Coronary artery (tissue), 2 donors: ENCODE results near the gene CLIC3.
A peak's percentile ranks its signal among the peaks of the same experiment; 100 is the strongest.

Experiments
- DNase-seq: peaks from one replicate; pipeline ENCODE4 v3.0.0-alpha.2; 2017; ENCODE audit warnings: low spot score
- H3K27ac ChIP-seq, 2 donors: fragments of 200-600 bp; sonication (generic); one replicate each; pipeline ENCODE4 v1.5.1; 2016 to 2019
- H3K4me3 ChIP-seq: fragments of 200-600 bp; sonication (generic); 2 replicates; pipeline ENCODE4 v1.5.1; 2016; ENCODE audit warnings: mild to moderate bottlenecking, moderate library complexity
- TF ChIP-seq, protein P1 (sequence below): fragments of 200-600 bp; sonication (generic); IDR thresholded peaks from one replicate; pipeline ENCODE4 v1.5.1; 2019; ENCODE audit warnings: antibody characterized with exemption

Gene CLIC3

DNA sequence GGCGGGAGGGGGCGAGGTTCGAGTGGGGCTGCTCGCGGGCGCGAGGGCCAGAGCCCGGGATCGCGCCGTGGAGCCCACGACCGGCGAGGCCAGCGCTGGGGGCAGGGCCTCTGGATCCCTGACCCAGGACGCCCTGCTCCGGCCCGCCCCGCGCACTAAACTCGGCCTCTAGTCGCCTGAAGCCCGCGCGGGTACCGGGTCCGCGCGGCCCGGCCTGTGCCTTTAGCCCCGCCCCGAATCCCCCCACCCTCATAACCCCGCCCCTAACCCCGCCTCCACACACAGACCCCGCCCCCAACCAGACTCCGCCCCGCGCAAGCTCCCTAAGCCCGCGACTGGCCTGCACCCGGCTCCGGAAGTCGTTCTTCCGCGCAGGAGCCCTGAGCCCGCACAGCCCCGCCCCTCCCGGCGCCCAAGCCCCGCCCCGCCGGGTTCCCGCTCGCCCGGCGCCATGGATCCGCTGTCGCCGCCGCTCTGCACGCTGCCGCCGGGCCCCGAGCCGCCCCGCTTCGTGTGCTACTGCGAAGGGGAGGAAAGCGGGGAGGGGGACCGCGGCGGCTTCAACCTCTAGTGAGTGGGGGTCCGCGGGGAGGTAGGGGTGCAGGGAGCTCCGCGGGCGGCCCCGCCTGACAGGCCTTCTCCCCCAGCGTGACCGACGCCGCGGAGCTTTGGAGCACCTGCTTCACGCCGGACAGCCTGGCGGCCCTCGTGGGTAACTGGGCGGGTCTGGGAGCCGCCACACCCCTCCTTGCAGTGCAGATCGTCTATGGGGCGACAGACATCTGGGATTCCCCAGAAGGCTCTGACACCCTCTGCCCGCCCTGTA is 4.2 kb downstream of the CLIC3 start, which contains the start of gene PAXX:
TSS of gene PAXX (plus strand) at position 430 of the 826 bp plus-strand sequence. CDS start at position 452, 22 bp downstream.
- TF ChIP-seq, protein P1, sequence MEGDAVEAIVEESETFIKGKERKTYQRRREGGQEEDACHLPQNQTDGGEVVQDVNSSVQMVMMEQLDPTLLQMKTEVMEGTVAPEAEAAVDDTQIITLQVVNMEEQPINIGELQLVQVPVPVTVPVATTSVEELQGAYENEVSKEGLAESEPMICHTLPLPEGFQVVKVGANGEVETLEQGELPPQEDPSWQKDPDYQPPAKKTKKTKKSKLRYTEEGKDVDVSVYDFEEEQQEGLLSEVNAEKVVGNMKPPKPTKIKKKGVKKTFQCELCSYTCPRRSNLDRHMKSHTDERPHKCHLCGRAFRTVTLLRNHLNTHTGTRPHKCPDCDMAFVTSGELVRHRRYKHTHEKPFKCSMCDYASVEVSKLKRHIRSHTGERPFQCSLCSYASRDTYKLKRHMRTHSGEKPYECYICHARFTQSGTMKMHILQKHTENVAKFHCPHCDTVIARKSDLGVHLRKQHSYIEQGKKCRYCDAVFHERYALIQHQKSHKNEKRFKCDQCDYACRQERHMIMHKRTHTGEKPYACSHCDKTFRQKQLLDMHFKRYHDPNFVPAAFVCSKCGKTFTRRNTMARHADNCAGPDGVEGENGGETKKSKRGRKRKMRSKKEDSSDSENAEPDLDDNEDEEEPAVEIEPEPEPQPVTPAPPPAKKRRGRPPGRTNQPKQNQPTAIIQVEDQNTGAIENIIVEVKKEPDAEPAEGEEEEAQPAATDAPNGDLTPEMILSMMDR = no peak
- peak; percentile 87 for DNase-seq
- Histone ChIP-seq H3K27ac (peak within 1 kb of the TSS; percentile 78 to 89), H3K4me3 (peak within 1 kb of the TSS; percentile 99)

DNA sequence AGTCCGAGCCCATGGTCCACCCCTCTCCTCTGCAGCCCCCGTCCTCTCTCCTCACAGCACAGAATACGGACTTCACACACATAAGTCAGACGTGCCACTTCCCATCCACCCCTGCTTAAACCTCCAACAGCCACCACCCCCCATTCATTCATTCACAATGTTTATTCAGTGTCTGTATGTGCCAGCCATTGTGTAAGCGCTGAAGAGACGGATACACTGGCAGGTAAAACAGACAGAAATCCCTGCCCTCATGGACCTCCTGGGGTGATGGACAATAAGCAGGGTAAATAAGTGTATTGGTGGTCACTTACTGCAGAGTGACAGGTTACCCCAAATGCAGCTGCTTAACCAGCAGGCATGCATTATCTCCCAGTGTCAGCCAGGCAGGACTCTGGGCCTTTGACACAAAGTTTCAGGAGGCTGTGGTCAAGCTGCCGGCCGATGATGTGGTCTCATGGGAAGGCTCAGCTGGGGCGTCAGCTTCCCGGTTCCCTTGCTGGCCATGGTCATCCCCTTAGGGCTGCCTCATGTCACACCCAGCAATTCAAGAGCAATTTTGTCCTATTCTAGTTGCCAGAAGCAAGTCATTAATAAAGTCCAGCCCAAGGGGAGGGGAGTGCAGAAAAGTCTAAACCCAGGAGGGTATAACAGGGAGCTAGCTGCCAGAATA is 6.0 kb downstream of the CLIC3 start:
- H3K4me3 ChIP-seq = no peak overlapping the region
- no peak for DNase-seq
- H3K27ac ChIP-seq = no peak overlapping the region
- TF ChIP-seq, protein P1 = no peak

DNA sequence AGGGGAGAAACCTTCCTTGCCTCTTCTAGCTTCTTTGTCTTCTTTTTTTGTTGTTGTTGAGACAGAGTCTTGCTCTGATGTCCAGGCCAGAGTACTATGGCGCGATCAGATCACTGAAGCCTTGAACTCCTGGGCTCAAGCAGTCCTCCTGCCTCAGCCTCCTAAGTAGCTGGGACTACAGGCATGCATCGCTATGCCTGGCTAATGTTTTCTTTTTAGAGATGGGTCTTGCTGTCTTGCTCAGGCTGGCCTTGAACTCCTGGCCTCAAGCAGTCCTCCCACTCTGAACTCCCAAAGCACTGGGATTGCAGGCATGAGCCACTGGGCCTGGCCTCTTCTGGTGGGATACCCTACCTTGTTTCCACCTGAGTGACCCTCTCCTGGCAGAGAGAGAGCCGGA is 7.5 kb downstream of the CLIC3 start:
- DNase-seq = no peak
- Histone ChIP-seq H3K4me3 (no peak overlapping the region), H3K27ac (no peak overlapping the region)
- TF ChIP-seq, protein P1 = no peak

DNA sequence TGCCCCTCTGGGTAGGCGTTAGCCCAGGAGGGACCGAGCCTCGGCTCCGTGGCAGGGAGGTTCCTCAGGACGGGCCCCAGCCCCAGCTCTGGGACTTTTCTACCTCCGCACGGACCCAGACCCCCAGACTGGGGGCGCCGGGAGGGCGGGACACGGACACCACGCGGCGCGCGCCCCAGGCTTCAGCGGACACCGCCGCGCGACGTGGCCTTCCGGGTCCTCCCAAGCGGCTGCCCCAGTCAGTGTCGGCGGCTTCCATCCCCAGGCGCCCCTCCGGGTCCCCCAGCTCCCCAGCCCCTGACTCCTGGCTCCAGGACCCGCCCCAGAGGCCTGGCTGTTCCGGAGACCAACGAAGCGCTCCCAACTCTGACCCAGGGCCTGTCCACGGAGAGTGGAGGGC is 10.5 kb downstream of the CLIC3 start:
- no peak overlapping the region for H3K27ac ChIP-seq
- TF ChIP-seq, protein P1 = no peak
- H3K4me3 ChIP-seq = peak overlapping the region; percentile 22
- no peak for DNase-seq

DNA sequence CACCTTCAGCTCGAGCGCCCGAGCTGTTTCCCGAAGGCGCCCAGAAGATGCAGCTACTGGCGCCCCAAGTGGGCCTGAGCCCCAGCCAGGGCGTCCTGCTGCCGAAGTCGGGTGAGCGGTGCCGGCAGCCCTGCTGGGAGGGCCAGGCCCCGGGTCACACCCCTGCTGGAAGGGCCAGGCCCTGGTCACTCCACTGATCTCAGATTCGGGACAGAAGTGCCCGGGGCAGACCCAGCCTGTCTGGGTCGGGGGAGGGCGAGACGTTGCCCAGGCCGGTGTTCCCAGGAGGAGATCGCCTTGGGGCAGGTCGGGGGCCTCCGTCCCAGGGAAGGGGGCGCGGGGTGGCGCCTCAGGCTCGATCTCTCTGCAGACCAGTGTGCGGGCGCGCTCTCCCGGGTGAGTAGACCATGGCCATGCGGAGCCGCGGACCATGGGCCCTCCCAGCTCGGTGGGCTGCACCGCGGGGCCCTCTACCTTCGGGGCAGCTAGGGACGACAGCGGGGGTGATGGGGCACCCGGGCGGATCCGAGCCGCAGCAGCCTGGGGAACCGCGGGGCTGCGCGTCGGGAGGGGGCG is 11.3 kb downstream of the CLIC3 start:
- TF ChIP-seq, protein P1 = no peak
- peak overlapping the region; percentile 22 for H3K4me3 ChIP-seq
- DNase-seq = no peak
- no peak overlapping the region for H3K27ac ChIP-seq

DNA sequence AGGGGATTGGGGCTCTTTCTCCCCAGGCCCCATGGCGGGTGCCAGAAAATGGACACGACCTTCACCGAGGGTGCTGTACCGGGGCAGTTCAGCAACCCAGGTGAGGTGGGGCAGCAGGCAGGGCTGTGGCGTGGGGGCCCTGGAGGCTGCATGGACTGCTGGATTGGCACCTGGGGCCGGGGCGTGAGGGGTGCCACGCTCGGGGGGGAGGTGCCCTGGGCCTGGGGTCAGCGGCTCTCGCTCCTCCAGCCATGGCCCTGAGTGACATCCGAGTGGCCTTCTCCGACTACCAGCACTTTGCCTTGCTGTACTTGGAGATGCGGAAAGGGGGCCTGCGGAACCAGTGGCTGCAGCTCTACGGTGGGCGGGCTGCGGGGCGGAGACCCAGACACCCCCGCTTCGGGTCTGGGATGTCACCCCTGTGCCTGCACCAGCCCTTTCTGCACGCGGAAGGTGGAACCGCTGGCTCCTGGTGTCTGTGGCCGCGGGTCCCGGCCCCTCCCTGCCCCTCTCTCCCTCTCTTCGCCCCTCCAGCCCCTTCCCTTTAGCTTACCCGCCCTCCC is 11.8 kb downstream of the CLIC3 start:
- TF ChIP-seq, protein P1 = no peak
- Histone ChIP-seq H3K4me3 (no peak overlapping the region), H3K27ac (no peak overlapping the region)
- DNase-seq = no peak
